H1 (cell line): ENCODE measurements around the gene MAGI2. TPM values are rescaled to one million over a fixed set of nuclear protein-coding genes. Genes with fewer than 3 reads are reported as not detected.

ENCODE experiments used
- CTCF ChIA-PET: fragments of 300-600 bp; sonication (Branson Sonifier 250); formaldehyde crosslinking; loops from one replicate; lab custom pipeline; 2021; ENCODE audit not compliant: partially characterized antibody; lab: Charles Lee
- POLR2A ChIA-PET: fragments of 300-600 bp; sonication (Branson Sonifier 250); formaldehyde crosslinking; loops from one replicate; lab custom pipeline; 2021; ENCODE audit warnings: inconsistent platforms; ENCODE audit not compliant: partially characterized antibody; lab: Charles Lee
- DNase-seq, 2 experiments: peaks; one replicate each; pipeline versions ENCODE4 v3.0.0 to v3.0.0-alpha.2; 2010 to 2022; ENCODE audit warnings: low spot score in 2 of 2, low read depth in 1 of 2, mixed read lengths in 1 of 2
- FAIRE-seq: peaks from 2 replicates; lab custom pipeline; 2011; peaks lifted over from hg19 to GRCh38; lab: Jason Lieb, UNC
- H2AFZ ChIP-seq: 2 replicates; pipeline ENCODE4 v1.8.1; 2012; ENCODE audit warnings: low read length, inconsistent platforms
- H2AK5ac ChIP-seq: 2 replicates; pipeline ENCODE4 v1.6.1; 2013; ENCODE audit warnings: low read depth, low read length
- H2BK120ac ChIP-seq: replicated peaks from 2 replicates; pipeline ENCODE3; 2013; ENCODE audit warnings: low read depth, low read length, inconsistent platforms
- H2BK12ac ChIP-seq: 2 replicates; pipeline ENCODE4 v1.6.1; 2013; ENCODE audit warnings: low read depth, low read length
- H2BK15ac ChIP-seq: 2 replicates; pipeline ENCODE4 v1.6.1; 2013; ENCODE audit warnings: low read length
- H2BK20ac ChIP-seq: 2 replicates; pipeline ENCODE4 v1.6.1; 2013; ENCODE audit warnings: low read length
- H2BK5ac ChIP-seq: 2 replicates; pipeline ENCODE4 v1.6.1; 2013; ENCODE audit warnings: low read depth, low read length
- H3K14ac ChIP-seq: 2 replicates; pipeline ENCODE4 v1.6.1; 2013; ENCODE audit warnings: inconsistent platforms; ENCODE audit not compliant: insufficient read length
- H3K18ac ChIP-seq: 2 replicates; pipeline ENCODE4 v1.6.1; 2013; ENCODE audit warnings: low read length; ENCODE audit errors: extremely low read depth
- H3K23ac ChIP-seq: 2 replicates; pipeline ENCODE4 v1.6.1; 2013; ENCODE audit warnings: inconsistent platforms; ENCODE audit not compliant: insufficient read length
- H3K23me2 ChIP-seq: 2 replicates; pipeline ENCODE4 v1.6.1; 2013; ENCODE audit warnings: low read depth, low read length
- H3K27ac ChIP-seq: 2 replicates; pipeline ENCODE4 v1.6.1; 2011; ENCODE audit warnings: low read depth, low read length, inconsistent platforms
- H3K27me3 ChIP-seq, 4 experiments: replicated peaks in 1 of 4; 1 replicate in 1 of 4; 2 replicates in 3 of 4; pipeline versions ENCODE4 v1.6.1 to v1.8.1; 2011 to 2013; ENCODE audit warnings: low read length in 3 of 4, mild to moderate bottlenecking in 3 of 4, inconsistent platforms in 2 of 4, mixed read lengths in 2 of 4, moderate library complexity in 1 of 4; ENCODE audit not compliant: control insufficient read depth in 3 of 4, insufficient read depth in 3 of 4; ENCODE audit errors: extremely low read depth in 1 of 4
- H3K36me3 ChIP-seq, 4 experiments: 2 replicates each; pipeline versions ENCODE4 v1.6.1 to v1.8.1; 2011 to 2013; ENCODE audit warnings: mild to moderate bottlenecking in 4 of 4, low read length in 3 of 4, moderate library complexity in 2 of 4, control low read depth in 1 of 4, inconsistent platforms in 1 of 4; ENCODE audit not compliant: insufficient read depth in 4 of 4, control insufficient read depth in 2 of 4
- H3K4ac ChIP-seq: replicated peaks from 2 replicates; pipeline ENCODE3; 2013; ENCODE audit warnings: low read length, low read depth, mixed read lengths, inconsistent platforms; ENCODE audit not compliant: insufficient read length
- H3K4me1 ChIP-seq, 4 experiments: replicated peaks in 1 of 4; 1 replicate in 1 of 4; 2 replicates in 3 of 4; pipeline versions ENCODE4 v1.6.1 to v1.8.1; 2011 to 2013; ENCODE audit warnings: low read length in 3 of 4, inconsistent platforms in 2 of 4, mixed read lengths in 1 of 4; ENCODE audit not compliant: insufficient read depth in 4 of 4, control insufficient read depth in 3 of 4
- H3K4me2 ChIP-seq, 2 experiments: 2 replicates each; pipeline versions ENCODE4 v1.6.1 to v1.8.1; 2011 to 2013; ENCODE audit warnings: low read depth in 2 of 2, low read length in 2 of 2, control low read depth in 1 of 2, inconsistent platforms in 1 of 2, mild to moderate bottlenecking in 1 of 2; ENCODE audit not compliant: insufficient read depth in 1 of 2
- H3K4me3 ChIP-seq, 4 experiments: fragments of 200-600, 300-600 bp in 1 of 4; sonication (generic), shearing (Covaris generic), sonication (Bioruptor Twin) in 1 of 4; 2 replicates each; pipeline versions ENCODE4 v1.5.1 to v1.8.1; 2011 to 2016; ENCODE audit warnings: low read length in 4 of 4, low read depth in 3 of 4, control low read depth in 2 of 4, inconsistent platforms in 2 of 4, mild to moderate bottlenecking in 2 of 4, mixed read lengths in 1 of 4, moderate library complexity in 1 of 4; ENCODE audit not compliant: insufficient read depth in 2 of 4; ENCODE audit errors: extremely low read depth in 1 of 4
- H3K56ac ChIP-seq: replicated peaks from 2 replicates; pipeline ENCODE3; 2013; ENCODE audit warnings: low read depth, mild to moderate bottlenecking, mixed read lengths, low read length, inconsistent platforms; ENCODE audit not compliant: insufficient read length
- H3K79me1 ChIP-seq: 2 replicates; pipeline ENCODE4 v1.6.1; 2013; ENCODE audit warnings: low read depth, low read length, control low read depth
- H3K79me2 ChIP-seq, 2 experiments: 2 replicates each; pipeline versions ENCODE4 v1.6.1 to v1.8.1; 2012 to 2013; ENCODE audit warnings: low read length in 2 of 2, mild to moderate bottlenecking in 2 of 2, inconsistent platforms in 1 of 2; ENCODE audit not compliant: insufficient read depth in 2 of 2, control insufficient read depth in 1 of 2
- H3K9ac ChIP-seq, 4 experiments: replicated peaks in 1 of 4; 1 replicate in 1 of 4; 2 replicates in 3 of 4; pipeline versions ENCODE4 v1.6.1 to v1.8.1; 2011 to 2013; ENCODE audit warnings: low read depth in 3 of 4, low read length in 3 of 4, control low read depth in 2 of 4, mild to moderate bottlenecking in 2 of 4, moderate library complexity in 2 of 4, inconsistent platforms in 1 of 4; ENCODE audit errors: extremely low read depth in 1 of 4
- H3K9me3 ChIP-seq, 2 experiments: 2 replicates each; pipeline versions ENCODE4 v1.6.1 to v1.8.1; 2012 to 2013; ENCODE audit warnings: mild to moderate bottlenecking in 2 of 2, moderate library complexity in 2 of 2, control low read depth in 1 of 2, inconsistent platforms in 1 of 2, low read depth in 1 of 2, low read length in 1 of 2, mixed read lengths in 1 of 2; ENCODE audit not compliant: insufficient read depth in 2 of 2
- H4K20me1 ChIP-seq, 2 experiments: replicated peaks in 1 of 2; 2 replicates each; pipeline versions ENCODE3 to v1.8.1; 2011 to 2013; ENCODE audit warnings: inconsistent platforms in 2 of 2, low read length in 2 of 2, mild to moderate bottlenecking in 1 of 2; ENCODE audit not compliant: insufficient read depth in 2 of 2, control insufficient read depth in 1 of 2
- H4K5ac ChIP-seq: 2 replicates; pipeline ENCODE4 v1.6.1; 2013; ENCODE audit warnings: low read length, low read depth, mixed read lengths, inconsistent platforms; ENCODE audit not compliant: insufficient read length
- H4K8ac ChIP-seq: 2 replicates; pipeline ENCODE4 v1.8.0; 2013; ENCODE audit warnings: mild to moderate bottlenecking, moderate library complexity, low read length, inconsistent platforms; ENCODE audit not compliant: insufficient read depth; ENCODE audit errors: extremely low read depth
- H4K91ac ChIP-seq: replicated peaks from 2 replicates; pipeline ENCODE3; 2013; ENCODE audit warnings: low read length, mixed read lengths, inconsistent platforms; ENCODE audit not compliant: insufficient read length
- SIRT6 ChIP-seq: IDR thresholded peaks from one replicate; pipeline ENCODE4 v1.7.1; 2012; ENCODE audit warnings: low read length, inconsistent platforms
- WGBS, 2 experiments: shearing (Covaris generic) in 1 of 2; methylation state at CpG; one replicate each; pipeline versions ENCODE4 v1.1.6 to v1.1.7; 2013 to 2015; ENCODE audit warnings: low lambda C conversion rate in 2 of 2, mixed read lengths in 2 of 2, inconsistent platforms in 1 of 2, low coverage in 1 of 2, missing lambda C conversion rate in 1 of 2; ENCODE audit not compliant: insufficient replicate concordance in 2 of 2, insufficient coverage in 1 of 2, insufficient read length in 1 of 2; ENCODE audit errors: extremely low coverage in 1 of 2, missing lambda C conversion rate in 1 of 2; 5-methylcytosine and 5-hydroxymethylcytosine counted together
- polyA plus RNA-seq, 7 experiments: library from polyadenylated mRNA; depleted of rRNA in 3 of 7; stranded (reverse) in 5 of 7; unstranded in 2 of 7; fragments of >200 nt in 5 of 7; fragments of 200-250 nt in 2 of 7; gene quantifications; 1 replicate in 5 of 7; 2 replicates in 1 of 7; 4 replicates in 1 of 7; pipeline versions ENCODE4 v1.2.1 to v1.2.3, GENCODE V29; 2011 to 2013; ENCODE audit warnings: missing spikeins in 2 of 7, mixed read lengths in 2 of 7
- total RNA-seq: library from RNA; stranded (reverse); fragmentation: NEBNext Ultra II Directional; extraction: Animal tissue kit (Norgen Biotek cat#: 25700); gene quantifications from 2 replicates; pipeline ENCODE4 v1.2.1, GENCODE V29; 2021

MAGI2 gene
- total and polyA plus RNA-seq, 2 of the 8 experiments (the other 6 are each of a cell fraction or from before 2014, with no cell fraction given): 6.0 to 27.3 TPM

GRCh38 chr7:78601728-78602127, 851.7 kb downstream of the MAGI2 start:
- FAIRE-seq: no peak
- no peak overlapping the region for H2BK15ac ChIP-seq
- ChIA-PET CTCF (interaction anchor here (1.5 kb wide), 1 partner anchor 18 kb away, joined by 3 read pairs; no protein-coding TSS in a partner anchor), POLR2A (no interaction called here)
- no peaks in the 10 kb centered on the region for H4K20me1 ChIP-seq
- no peaks in the 10 kb centered on the region for H3K79me2 ChIP-seq
- no peaks in the 10 kb centered on the region for H3K23me2 ChIP-seq
- no peak overlapping the region for H2BK5ac ChIP-seq
- DNase-seq: no peak
- no peak overlapping the region for H4K8ac ChIP-seq
- no peak overlapping the region for H3K4me3 ChIP-seq
- WGBS, 2 experiments: 98% methylated on average over 2 of the region's 2 CpGs; no CpG with 5 or more reads in 1 of the 2 experiments
- H3K56ac ChIP-seq: no peak overlapping the region
- peaks cover 0 to 1% (median 0%) of the 10 kb centered on the region in 4 experiments; a peak in 1 of 7 replicates for H3K27me3 ChIP-seq
- no peak overlapping the region for H3K4me2 ChIP-seq
- no peak overlapping the region for H3K14ac ChIP-seq
- H2AK5ac ChIP-seq: no peak overlapping the region
- H3K27ac ChIP-seq: no peak overlapping the region
- no peaks in the 10 kb centered on the region for H3K9me3 ChIP-seq
- no peak overlapping the region for H3K18ac ChIP-seq
- no peaks in the 10 kb centered on the region for H3K79me1 ChIP-seq
- H3K4ac ChIP-seq: no peak overlapping the region
- 0 out of 8 replicates have a peak, but pooled peaks cover 0 to 2% (median 0%) of the 10 kb centered on the region in 4 experiments for H3K36me3 ChIP-seq
- H2AFZ ChIP-seq: no peak overlapping the region
- no peak for TF ChIP-seq SIRT6
- no peak overlapping the region for H2BK120ac ChIP-seq
- H4K91ac ChIP-seq: no peak overlapping the region
- no peak overlapping the region for H2BK20ac ChIP-seq
- no peak overlapping the region for H4K5ac ChIP-seq
- H3K4me1 ChIP-seq: peaks cover 0 to 3% (median 0%) of the 10 kb centered on the region in 4 experiments; a peak in 1 of 7 replicates
- no peak overlapping the region for H2BK12ac ChIP-seq
- H3K23ac ChIP-seq: no peak overlapping the region
- no peak overlapping the region for H3K9ac ChIP-seq
